Brain microvascular endothelial cell (primary cell): ENCODE results near the gene SNPH.

ENCODE experiments used
- DNase-seq: peaks from one replicate; pipeline ENCODE4 v3.0.0-alpha.2; 2020
- H3K27ac ChIP-seq: fragments of 250-450 bp; sonication (Bioruptor Pico); 2 replicates; pipeline ENCODE4 v1.5.1; 2020; ENCODE audit warnings: mild to moderate bottlenecking, moderate library complexity
- H3K27me3 ChIP-seq: fragments of 250-450 bp; sonication (Bioruptor Pico); replicated peaks from 2 replicates; pipeline ENCODE4 v1.5.1; 2020; ENCODE audit warnings: mild to moderate bottlenecking
- H3K36me3 ChIP-seq: fragments of 250-450 bp; sonication (Bioruptor Pico); replicated peaks from 2 replicates; pipeline ENCODE4 v1.5.1; 2020; ENCODE audit warnings: mild to moderate bottlenecking
- H3K4me3 ChIP-seq: 2 replicates; pipeline ENCODE4 v1.5.1; 2011; ENCODE audit warnings: low read depth, mild to moderate bottlenecking, control low read depth, low read length, moderate library complexity
- in situ Hi-C: cut with HindIII; loops from 2 replicates; pipeline ENCODE4 v1.10.0; 2017; ENCODE audit warnings: low sequenced_read_pairs, low pct_ligation_motif_present
- TF ChIP-seq, protein P1 (sequence below): IDR thresholded peaks from 2 replicates; pipeline ENCODE4 v1.5.1; 2011; ENCODE audit warnings: low read depth, mild to moderate bottlenecking, moderate library complexity, low read length, control low read depth, inconsistent platforms; ENCODE audit errors: missing control alignments

SNPH gene

DNA sequence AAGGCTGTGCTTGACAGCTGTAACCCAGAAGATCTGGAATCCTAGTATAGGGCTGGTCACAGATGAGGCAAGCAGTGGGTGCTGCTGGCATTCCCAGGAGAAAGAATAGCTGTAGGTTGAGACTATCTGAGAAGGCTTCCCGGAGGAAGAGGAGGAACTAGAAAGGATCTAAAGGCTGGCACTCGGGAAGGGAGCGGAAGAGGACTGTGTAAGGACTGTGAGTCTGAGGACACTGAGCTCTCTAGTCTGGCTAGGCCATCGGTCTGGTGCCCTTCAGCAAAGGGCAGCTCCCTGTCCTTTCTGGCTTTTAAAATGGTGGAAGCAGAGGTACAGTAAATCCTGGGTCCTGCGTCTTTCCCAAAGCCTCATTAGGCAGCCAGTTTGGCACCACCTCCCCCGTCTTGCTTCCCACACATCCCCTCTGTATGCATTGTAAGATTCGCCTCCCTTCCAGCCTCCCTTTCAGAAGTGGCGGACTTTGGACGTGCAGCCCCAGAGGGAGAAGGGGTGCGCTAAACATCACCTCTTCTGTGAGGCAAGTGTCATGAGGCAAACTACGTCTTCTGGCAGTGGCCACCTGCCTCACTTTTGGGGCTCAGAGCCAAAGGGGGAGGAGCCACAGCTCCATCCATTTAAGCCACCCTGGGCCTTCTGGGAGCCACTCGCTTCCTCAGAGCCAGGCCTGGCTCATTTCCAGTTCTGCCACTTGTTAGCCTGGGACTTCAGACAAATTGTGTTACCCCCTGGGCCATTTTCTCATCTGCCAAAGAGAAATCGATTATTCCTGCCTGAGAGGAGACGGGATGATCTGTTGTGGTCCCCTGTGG is 8.6 kb downstream of the SNPH start:
- DNase-seq: no peak
- Histone ChIP-seq H3K4me3 (no peak overlapping the region), H3K27ac (no peak overlapping the region), H3K27me3 (no peaks in the 10 kb centered on the region), H3K36me3 (no peaks in the 10 kb centered on the region)
- TF ChIP-seq, protein P1, sequence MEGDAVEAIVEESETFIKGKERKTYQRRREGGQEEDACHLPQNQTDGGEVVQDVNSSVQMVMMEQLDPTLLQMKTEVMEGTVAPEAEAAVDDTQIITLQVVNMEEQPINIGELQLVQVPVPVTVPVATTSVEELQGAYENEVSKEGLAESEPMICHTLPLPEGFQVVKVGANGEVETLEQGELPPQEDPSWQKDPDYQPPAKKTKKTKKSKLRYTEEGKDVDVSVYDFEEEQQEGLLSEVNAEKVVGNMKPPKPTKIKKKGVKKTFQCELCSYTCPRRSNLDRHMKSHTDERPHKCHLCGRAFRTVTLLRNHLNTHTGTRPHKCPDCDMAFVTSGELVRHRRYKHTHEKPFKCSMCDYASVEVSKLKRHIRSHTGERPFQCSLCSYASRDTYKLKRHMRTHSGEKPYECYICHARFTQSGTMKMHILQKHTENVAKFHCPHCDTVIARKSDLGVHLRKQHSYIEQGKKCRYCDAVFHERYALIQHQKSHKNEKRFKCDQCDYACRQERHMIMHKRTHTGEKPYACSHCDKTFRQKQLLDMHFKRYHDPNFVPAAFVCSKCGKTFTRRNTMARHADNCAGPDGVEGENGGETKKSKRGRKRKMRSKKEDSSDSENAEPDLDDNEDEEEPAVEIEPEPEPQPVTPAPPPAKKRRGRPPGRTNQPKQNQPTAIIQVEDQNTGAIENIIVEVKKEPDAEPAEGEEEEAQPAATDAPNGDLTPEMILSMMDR: no peak
- in situ Hi-C loops: no loop called here

DNA sequence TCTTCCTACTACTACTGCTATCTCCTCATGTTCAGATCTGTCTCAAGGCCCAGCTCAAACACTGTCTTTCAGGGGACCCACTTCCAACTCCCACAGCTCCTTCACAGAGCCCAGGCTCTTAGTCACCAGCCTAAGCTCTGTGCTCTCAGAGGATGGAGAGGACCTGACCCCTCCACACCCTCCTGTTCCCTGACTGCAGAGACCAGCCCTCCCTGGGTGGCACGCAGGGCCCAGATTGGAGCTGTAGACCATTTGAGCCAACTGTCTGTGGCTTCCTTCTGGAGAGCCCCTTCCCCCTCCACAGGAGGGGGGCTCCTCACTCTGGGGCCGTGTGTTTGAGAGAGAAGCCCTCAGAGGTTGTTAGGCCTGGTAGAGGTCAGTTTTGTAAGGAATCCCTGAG is 9.8 kb downstream of the SNPH start:
- H3K27me3 ChIP-seq: no peaks in the 10 kb centered on the region
- no peak overlapping the region for H3K27ac ChIP-seq
- in situ Hi-C loops: no loop called here
- TF ChIP-seq, protein P1: no peak
- H3K36me3 ChIP-seq: no peaks in the 10 kb centered on the region
- DNase-seq: no peak
- no peak overlapping the region for H3K4me3 ChIP-seq

DNA sequence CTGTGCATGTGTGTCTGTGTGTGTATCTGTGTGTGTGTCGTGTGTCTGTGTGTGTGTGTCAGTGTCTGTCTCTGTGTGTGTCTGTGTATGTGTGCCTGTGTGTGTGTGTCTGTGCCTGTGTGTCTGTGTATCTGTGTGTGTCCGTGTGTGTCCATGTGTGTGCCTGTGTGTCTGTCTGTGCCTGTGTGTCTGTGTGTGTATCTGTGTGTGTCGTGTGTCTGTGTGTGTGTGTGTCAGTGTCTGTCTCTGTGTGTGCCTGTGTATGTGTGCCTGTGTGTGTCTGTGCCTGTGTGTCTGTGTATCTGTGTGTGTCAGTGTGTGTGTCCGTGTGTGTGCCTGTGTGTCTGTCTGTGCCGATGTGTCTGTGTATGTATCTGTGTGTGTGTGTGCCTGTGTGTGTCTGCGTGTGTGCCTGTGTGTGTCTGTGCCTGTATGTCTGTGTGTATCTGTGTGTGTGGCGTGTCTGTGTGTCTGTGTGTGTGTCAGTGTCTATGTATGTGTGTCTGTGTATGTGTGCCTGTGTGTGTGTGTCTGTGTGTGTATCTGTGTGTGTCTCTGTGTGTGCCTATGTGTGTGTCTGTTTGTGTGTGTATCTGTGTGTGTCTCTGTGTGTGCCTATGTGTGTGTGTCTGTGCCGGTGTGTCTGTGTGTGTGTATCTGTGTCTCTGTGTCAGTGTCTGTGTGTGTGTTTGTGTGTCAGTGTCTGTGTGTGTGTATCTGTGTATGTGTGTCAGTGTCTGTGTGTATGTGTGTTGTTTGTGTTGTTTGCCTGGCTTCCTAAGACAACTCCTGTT is 11.6 kb downstream of the SNPH start:
- Histone ChIP-seq H3K27ac (no peak overlapping the region), H3K36me3 (no peaks in the 10 kb centered on the region), H3K27me3 (no peaks in the 10 kb centered on the region), H3K4me3 (no peak overlapping the region)
- in situ Hi-C loops: no loop called here
- no peak for DNase-seq
- TF ChIP-seq, protein P1: no peak

DNA sequence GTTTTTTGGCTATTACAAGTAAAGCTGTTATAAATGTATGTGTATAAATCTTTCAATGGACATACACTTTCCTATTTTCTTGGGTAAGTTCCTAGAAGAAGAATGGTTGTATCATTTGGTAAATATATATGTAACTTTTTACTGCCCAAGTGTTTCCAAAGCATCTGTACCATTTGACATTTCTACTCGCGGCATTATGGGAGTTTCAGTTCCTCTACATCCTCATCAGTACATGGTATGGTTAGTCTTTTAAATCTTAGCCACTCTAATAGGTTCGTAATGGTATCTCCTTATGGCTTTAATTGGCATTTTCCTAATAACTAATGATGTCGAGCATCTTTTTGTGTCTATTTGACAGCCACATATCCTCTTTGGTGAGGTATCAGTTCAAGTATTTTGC is 12.9 kb downstream of the SNPH start:
- no peaks in the 10 kb centered on the region for H3K27me3 ChIP-seq
- no peak overlapping the region for H3K27ac ChIP-seq
- H3K4me3 ChIP-seq: no peak overlapping the region
- no peaks in the 10 kb centered on the region for H3K36me3 ChIP-seq
- DNase-seq: no peak
- in situ Hi-C loops: no loop called here
- TF ChIP-seq, protein P1: no peak

DNA sequence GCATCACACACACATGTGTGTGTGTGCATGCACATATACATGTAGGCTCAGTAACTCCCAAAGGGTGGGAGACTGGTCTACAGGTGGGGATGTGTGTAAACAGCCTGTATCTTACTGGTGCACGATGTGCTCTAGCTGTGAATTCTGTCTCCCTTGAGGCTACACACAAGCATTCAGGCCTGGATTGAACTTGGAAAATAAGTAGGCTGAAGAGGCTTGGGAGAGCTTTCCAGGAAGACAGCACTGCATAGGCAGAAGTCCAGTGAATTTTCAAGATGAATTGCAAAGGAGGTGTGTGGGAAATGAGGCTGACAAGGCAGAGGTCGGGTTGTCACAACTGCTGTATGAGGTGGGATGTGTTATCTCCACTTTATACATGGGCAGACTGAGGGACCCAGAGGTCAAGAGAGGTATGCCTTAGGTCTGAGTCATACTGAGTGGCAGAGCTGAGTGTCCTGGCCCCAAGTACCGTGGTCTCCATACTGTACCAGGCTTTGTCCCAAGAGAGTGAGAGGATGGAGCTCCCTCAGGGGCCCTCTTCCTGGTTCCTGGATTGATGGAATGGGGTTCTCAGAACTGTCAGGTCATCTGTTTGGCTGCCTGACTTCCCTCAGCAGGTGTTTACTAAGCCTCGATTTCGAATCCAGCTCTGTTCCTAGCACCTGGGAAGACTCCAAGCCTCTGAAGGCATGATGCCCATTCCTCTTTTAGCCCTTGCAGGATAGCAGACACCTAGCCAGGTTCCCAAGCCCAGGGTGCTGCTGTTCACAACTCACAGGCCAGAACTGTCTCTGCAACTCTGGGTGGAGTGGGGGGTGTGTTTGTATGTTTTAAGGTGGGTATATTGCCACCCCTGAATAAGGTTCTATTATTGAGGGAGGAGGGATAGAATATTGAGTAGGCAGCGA is 14.4 kb downstream of the SNPH start:
- TF ChIP-seq, protein P1: no peak
- no peak overlapping the region for H3K4me3 ChIP-seq
- no peak for DNase-seq
- no peaks in the 10 kb centered on the region for H3K27me3 ChIP-seq
- H3K36me3 ChIP-seq: no peaks in the 10 kb centered on the region
- in situ Hi-C loops: no loop called here
- no peak overlapping the region for H3K27ac ChIP-seq
